GM19372 (cell line): ENCODE results near the gene IRF2BPL.

Experiments
- ATAC-seq: cut with Tn5 transposase; IDR thresholded peaks from one replicate; pipeline ENCODE4 v1.9.1; 2021; ENCODE audit warnings: mild to moderate bottlenecking, low read depth, moderate library complexity; ENCODE audit not compliant: unreplicated experiment

The IRF2BPL gene

GRCh38 chr14:76995279-76996035 lies 33.1 kb downstream of the IRF2BPL start:
- no peak for ATAC-seq

GRCh38 chr14:76993752-76994151 lies 34.8 kb downstream of the IRF2BPL start:
- no peak for ATAC-seq

- ATAC-seq: no peak
Measured at GRCh38 chr14:76990084-76990483, 38.4 kb downstream of the IRF2BPL start.

- no peak for ATAC-seq
Measured at GRCh38 chr14:76987956-76988520, 40.5 kb downstream of the IRF2BPL start.

- ATAC-seq: no peak
Measured at GRCh38 chr14:76986231-76986565, 42.3 kb downstream of the IRF2BPL start.

- no peak for ATAC-seq
Measured at GRCh38 chr14:76985540-76986230, 42.8 kb downstream of the IRF2BPL start.

- ATAC-seq: no peak
Measured at GRCh38 chr14:76984787-76985375, 43.6 kb downstream of the IRF2BPL start.

GRCh38 chr14:76984297-76984696 lies 44.2 kb downstream of the IRF2BPL start:
- no peak for ATAC-seq

GRCh38 chr14:76981670-76982069 lies 46.8 kb downstream of the IRF2BPL start:
- ATAC-seq: no peak

GRCh38 chr14:76977793-76978720 lies 50.5 kb downstream of the IRF2BPL start:
- ATAC-seq: peak; percentile 96

GRCh38 chr14:76976240-76977005 lies 52.1 kb downstream of the IRF2BPL start:
- ATAC-seq: no peak

- no peak for ATAC-seq
Measured at GRCh38 chr14:76975812-76976211, 52.7 kb downstream of the IRF2BPL start.

- no peak for ATAC-seq
Measured at GRCh38 chr14:76975051-76975450, 53.5 kb downstream of the IRF2BPL start.
